Omental fat pad (tissue), 4 donors: ENCODE measurements around the gene HAAO. TPM values are rescaled to one million over a fixed set of nuclear protein-coding genes. Genes with fewer than 3 reads are reported as not detected.

Experiments
- ATAC-seq: fragments of 150-250 bp; one replicate; pipeline ENCODE4 v1.9.1; 2016; ENCODE audit warnings: mild to moderate bottlenecking, moderate library complexity; ENCODE audit not compliant: low FRiP score
- DNase-seq: peaks from one replicate; pipeline ENCODE4 v3.0.0-alpha.2; 2019; ENCODE audit warnings: low spot score
- total RNA-seq, 4 donors: library from RNA; depleted of rRNA; stranded (reverse); fragments of >200 nt; gene quantifications; one replicate each; pipeline ENCODE4 v1.1.0, GENCODE V29; 2016
- TF ChIP-seq, protein P1 (sequence below), 3 donors: fragments of 450-650 bp; IDR thresholded peaks; one replicate each; pipeline ENCODE4 v1.5.1; 2016 to 2017; ENCODE audit warnings: antibody characterized with exemption in 3 of 3, mild to moderate bottlenecking in 3 of 3, moderate library complexity in 2 of 3

The HAAO gene
- total RNA-seq, 4 donors from 2014 or later: 3.0 to 7.2 (median 3.9) TPM

DNA sequence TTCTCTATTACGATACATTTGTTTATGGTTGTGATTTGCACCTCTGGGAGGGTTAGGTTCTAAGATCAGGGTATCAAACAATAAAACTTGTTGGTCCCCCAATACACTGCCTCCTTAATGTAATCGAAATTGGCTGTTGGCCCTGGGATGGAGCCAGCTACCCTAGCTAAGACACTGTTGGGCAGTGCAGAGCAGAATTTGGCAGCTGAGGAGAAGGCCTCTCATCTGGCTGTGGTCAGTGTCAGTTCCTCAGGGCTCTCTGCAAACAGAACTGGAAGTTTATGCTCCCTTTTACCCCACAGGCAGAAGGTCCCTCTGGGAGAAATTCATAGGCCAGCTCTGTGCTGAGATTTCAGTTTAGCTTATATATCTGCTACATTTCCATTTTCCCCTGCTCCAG, 8.6 kb upstream of the HAAO start:
- DNase-seq: no peak
- ATAC-seq: no peak
- TF ChIP-seq, protein P1, sequence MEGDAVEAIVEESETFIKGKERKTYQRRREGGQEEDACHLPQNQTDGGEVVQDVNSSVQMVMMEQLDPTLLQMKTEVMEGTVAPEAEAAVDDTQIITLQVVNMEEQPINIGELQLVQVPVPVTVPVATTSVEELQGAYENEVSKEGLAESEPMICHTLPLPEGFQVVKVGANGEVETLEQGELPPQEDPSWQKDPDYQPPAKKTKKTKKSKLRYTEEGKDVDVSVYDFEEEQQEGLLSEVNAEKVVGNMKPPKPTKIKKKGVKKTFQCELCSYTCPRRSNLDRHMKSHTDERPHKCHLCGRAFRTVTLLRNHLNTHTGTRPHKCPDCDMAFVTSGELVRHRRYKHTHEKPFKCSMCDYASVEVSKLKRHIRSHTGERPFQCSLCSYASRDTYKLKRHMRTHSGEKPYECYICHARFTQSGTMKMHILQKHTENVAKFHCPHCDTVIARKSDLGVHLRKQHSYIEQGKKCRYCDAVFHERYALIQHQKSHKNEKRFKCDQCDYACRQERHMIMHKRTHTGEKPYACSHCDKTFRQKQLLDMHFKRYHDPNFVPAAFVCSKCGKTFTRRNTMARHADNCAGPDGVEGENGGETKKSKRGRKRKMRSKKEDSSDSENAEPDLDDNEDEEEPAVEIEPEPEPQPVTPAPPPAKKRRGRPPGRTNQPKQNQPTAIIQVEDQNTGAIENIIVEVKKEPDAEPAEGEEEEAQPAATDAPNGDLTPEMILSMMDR (IDR thresholded peaks at IDR 0.05): no peak

DNA sequence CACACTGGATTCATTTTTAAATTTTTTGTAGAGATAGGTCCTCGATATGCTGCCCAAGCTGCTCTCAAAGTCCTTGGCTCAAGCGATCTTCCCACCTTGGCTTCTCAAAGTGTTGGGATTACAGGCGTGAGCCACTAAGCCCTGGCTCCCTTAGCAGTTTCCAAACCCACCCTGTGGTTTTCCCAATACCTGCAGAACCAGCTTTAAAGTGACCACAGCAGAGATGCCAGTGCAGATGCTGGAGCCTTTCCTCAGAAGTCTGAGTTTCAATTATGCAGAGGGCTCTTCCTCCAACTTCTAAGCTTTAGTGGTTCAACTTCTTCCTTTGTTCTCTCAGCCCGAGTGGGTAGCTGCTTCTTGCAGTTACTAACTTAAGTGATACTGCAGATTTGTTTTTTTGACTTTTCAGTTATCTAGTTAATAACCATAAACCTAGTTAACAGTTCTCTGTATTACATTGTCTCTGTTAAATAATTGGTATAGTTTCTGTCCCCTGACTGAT, 8.1 kb upstream of the HAAO start:
- ATAC-seq (no peak), DNase-seq (no peak)
- TF ChIP-seq, protein P1 (IDR thresholded peaks at IDR 0.05): no peak

DNA sequence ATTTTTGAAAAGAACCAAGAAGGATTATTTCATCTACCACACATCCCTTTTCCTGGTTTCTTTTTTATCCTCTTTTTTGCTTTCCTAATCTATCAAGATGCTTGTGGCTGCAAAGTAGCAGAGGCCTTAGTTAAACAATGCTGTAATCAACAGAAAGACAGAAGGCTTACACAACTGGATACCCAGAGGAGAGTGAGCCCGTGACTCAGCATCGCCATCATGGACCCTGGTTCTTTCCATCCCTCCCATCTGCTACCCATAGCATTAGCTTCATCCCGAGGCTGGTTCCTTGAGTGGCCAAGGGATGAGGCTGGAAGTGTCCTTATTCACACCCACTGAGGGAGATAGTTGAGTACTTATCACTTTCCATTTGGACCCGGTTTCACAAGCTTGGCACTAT, 7.5 kb upstream of the HAAO start:
- TF ChIP-seq, protein P1 (IDR thresholded peaks at IDR 0.05): no peak
- ATAC-seq: no peak
- DNase-seq: no peak

DNA sequence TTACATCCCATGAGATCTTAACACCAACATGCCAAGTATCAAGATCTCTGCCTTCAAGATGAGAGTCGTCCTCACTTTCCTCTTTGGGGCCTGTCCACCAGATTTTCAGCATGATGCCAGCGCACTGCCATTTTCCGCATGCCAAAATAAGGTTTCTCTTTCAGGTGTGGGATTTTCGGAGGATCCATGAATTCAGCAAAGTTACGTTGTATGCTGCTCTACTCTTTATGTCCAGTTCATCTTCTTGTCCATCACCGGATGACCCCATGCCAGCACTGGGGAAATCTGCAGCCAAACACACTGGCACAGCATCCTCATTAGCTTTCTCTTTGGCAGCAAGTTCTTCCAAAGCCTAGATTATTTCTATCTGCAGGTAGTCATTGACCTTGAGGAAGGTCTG, 4.9 kb upstream of the HAAO start:
- ATAC-seq (no peak), DNase-seq (no peak)
- TF ChIP-seq, protein P1 (IDR thresholded peaks at IDR 0.05): no peak

DNA sequence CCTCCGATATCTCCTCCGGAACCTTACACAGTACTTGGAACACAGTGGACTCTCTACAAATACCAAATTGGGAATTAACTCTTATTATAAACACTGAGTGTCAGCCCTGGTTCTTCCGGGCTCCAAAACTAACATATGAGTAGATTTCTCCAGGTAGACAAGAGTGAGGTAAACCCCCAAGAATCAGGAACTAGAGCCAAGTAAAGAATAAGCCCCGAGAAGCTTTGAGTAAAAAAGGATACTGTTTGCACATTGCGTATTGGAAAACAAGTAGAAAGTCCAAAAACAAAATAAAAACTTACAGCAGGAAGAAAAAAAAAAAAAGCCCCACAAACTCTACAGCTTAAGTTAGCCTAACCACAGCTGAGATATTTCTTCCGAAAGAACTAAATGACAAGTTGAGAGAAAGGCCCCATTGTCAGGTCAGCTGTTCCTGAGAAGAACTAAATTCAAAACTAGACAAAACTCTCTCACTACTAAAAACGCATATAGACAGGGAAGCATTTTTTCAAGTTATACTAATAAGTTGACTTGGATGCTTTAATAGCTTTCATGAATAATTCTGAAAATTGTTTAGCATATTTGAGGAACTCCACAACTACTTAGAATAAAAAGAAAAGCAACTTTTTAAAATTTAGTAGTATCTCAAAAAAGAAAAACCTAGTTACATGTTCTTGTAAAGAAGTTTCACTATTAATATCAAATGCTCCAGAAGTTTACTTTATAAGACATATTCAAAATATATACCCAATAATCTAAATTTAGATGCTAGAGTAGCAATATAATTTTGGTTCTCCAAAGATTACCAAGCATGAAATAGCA, 4.3 kb upstream of the HAAO start:
- no peak for DNase-seq
- ATAC-seq: no peak
- TF ChIP-seq, protein P1 (IDR thresholded peaks at IDR 0.05): no peak

DNA sequence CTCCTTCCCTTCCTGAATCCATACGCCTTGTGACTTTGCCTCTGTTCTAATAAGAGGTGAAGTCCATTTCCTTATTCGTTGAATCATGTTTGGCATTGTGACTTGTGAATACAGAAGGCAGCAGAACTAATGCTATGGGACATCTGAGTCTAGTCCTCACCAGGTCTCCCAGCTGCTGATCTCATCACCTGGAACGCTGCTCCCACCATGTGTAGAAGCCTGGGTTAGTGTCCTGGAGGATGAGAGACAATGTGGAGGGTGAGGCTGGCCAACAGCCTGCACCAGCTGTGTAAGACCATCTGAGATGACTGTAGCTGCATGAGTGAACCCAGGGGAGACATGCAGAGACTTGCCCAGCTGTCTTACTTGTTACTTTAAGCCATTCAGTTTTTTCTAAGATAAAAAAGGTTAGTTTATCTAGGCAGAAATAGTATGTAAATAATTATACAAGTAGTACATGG, 3.5 kb upstream of the HAAO start:
- ATAC-seq (no peak), DNase-seq (no peak)
- TF ChIP-seq, protein P1 (IDR thresholded peaks at IDR 0.05): no peak

DNA sequence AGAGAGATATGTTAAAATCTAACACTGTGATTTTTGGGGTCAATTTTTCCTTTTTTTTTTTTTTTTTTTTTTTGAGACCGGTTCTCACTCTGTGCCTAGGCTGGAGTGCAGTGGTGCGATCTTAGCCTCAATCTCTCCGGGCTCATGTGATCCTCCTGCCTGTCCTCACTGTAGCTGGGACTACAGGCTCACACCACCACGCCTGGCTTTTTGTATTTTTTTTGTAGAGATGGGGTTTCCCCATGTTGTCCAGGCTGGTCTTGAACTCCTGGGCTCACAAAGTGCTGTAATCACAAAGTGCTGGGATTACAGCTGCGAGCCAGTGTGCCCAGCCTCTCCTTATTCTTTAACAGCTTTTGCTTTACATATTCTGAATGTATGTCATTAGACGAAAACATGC, 2.9 kb upstream of the HAAO start:
- DNase-seq (no peak), ATAC-seq (no peak)
- TF ChIP-seq, protein P1 (IDR thresholded peaks at IDR 0.05): no peak
